Measurements from ENCODE around the gene PPARGC1A.

GRCh38 chr4:23873717-23874535, 15.9 kb downstream of the PPARGC1A start:
- TF ChIP-seq CTCF (IDR thresholded peaks at IDR 0.05) = no peak
- no peak for TF ChIP-seq POLR2A (IDR thresholded peaks at IDR 0.05; ENCODE audit: low read depth)
